Measurements from ENCODE around the gene CLDN20.

GRCh38 chr6:155270561-155271091 is 6.8 kb downstream of the CLDN20 start:
- TF ChIP-seq POLR2A (IDR thresholded peaks at IDR 0.05; ENCODE audit: low read depth, low read length) = no peak
- TF ChIP-seq, protein P1, sequence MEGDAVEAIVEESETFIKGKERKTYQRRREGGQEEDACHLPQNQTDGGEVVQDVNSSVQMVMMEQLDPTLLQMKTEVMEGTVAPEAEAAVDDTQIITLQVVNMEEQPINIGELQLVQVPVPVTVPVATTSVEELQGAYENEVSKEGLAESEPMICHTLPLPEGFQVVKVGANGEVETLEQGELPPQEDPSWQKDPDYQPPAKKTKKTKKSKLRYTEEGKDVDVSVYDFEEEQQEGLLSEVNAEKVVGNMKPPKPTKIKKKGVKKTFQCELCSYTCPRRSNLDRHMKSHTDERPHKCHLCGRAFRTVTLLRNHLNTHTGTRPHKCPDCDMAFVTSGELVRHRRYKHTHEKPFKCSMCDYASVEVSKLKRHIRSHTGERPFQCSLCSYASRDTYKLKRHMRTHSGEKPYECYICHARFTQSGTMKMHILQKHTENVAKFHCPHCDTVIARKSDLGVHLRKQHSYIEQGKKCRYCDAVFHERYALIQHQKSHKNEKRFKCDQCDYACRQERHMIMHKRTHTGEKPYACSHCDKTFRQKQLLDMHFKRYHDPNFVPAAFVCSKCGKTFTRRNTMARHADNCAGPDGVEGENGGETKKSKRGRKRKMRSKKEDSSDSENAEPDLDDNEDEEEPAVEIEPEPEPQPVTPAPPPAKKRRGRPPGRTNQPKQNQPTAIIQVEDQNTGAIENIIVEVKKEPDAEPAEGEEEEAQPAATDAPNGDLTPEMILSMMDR (conservative IDR thresholded peaks at IDR 0.05; ENCODE audit: low read depth, low read length) = no peak
- TF ChIP-seq, protein P2, sequence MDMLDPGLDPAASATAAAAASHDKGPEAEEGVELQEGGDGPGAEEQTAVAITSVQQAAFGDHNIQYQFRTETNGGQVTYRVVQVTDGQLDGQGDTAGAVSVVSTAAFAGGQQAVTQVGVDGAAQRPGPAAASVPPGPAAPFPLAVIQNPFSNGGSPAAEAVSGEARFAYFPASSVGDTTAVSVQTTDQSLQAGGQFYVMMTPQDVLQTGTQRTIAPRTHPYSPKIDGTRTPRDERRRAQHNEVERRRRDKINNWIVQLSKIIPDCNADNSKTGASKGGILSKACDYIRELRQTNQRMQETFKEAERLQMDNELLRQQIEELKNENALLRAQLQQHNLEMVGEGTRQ (IDR thresholded peaks at IDR 0.05; ENCODE audit: low read depth, low read length) = no peak
- TF ChIP-seq SMC3 (IDR thresholded peaks at IDR 0.05; ENCODE audit: low read depth, low read length) = no peak
- no peak for TF ChIP-seq RFX5 (IDR thresholded peaks at IDR 0.05; ENCODE audit: low read depth, low read length)
- no peak for TF ChIP-seq BHLHE40 (IDR thresholded peaks at IDR 0.05; ENCODE audit: low read depth, low read length)
- no peak for TF ChIP-seq MXI1 (IDR thresholded peaks at IDR 0.05; ENCODE audit: borderline replicate concordance, low read depth, low read length)
- TF ChIP-seq RAD21 (IDR thresholded peaks at IDR 0.05; ENCODE audit: low read length) = no peak
- no peak for TF ChIP-seq MAZ (IDR thresholded peaks at IDR 0.05; ENCODE audit: borderline replicate concordance, low read depth, low read length)
- no peak for TF ChIP-seq CEBPB (IDR thresholded peaks at IDR 0.05; ENCODE audit: low read depth, low read length)
- no peak for TF ChIP-seq MAFK (IDR thresholded peaks at IDR 0.05; ENCODE audit: low read depth, low read length)
- TF ChIP-seq FOS (IDR thresholded peaks at IDR 0.05; ENCODE audit: low read depth, low read length) = no peak
- no peak for TF ChIP-seq NFE2L2 (IDR thresholded peaks at IDR 0.05; ENCODE audit: low read depth, low read length)
- TF ChIP-seq ELK1 (IDR thresholded peaks at IDR 0.05; ENCODE audit: borderline replicate concordance, low read depth, low read length) = no peak

Measured in IMR-90 (cell line).